Measurements from ENCODE around the gene TSPYL6.

Gene TSPYL6

GRCh38 chr2:54258166-54258565 is 2.1 kb upstream of the TSPYL6 start:
- DNase-seq (ENCODE audit: low read depth in 3 of 3): no peak

GRCh38 chr2:54255230-54256090 is 569 bp downstream of the TSPYL6 start:
- no peak for DNase-seq (ENCODE audit: low read depth in 3 of 3)

DNA sequence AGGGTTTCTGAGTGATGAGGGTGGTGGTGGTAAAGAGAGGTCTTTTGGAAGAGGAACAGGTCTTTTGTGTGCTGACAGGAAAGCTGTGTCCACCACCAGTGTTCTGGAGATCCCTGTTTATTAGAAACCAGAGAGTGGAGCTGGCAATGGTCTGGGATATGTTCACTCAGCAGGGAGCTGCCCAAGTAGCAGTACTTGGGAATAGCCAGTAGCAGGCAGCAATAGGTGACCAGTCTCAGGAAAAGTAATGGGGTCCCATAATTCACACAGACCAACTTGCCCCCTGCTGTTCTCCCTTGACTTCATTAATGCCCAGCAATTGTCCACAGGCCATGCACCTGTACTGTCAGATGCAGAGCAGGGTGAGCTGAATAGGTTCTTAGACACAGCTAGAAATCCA is 1.8 kb downstream of the TSPYL6 start:
- DNase-seq (ENCODE audit: low read depth in 3 of 3): no peak

DNA sequence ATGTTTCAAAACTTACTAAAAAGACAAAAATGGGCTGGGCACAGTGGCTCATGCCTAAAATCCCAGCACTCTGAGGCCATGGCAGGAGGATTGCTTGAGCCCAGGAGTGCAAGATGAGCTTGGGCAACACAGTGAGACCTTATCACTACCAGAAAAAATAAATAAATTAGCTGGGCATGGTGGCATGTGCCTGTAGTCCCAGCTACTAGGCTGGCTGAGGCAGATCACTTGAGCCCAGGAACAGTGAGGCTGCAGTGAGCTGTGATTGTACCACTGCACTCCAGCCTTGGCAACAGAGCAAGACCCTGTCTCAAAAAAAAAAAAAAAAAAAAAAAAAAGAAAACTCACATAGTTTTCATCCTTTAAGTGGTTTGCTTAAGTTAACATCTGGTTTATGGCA is 6.4 kb downstream of the TSPYL6 start:
- no peak for DNase-seq (ENCODE audit: low read depth in 3 of 3)

DNA sequence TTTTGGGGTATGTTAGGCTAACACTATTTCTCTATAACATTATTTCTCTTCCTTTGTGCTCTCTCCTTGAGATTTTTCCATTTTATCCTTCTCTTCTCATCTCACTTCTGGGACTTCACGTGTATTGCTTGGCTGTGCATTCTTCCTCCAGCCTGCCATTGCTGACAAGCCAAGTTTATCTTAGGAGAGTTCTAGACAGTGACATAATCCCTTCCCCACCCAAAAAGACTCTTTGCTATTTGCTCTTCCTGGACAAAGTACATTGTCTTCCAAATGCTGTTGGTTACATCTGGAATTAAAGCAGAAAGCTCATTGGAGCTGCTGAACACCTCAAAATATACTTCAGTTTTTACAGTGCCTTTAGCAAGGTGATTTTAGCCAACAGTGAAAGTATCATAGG is 8.9 kb downstream of the TSPYL6 start:
- DNase-seq (ENCODE audit: low read depth in 3 of 3): no peak

DNA sequence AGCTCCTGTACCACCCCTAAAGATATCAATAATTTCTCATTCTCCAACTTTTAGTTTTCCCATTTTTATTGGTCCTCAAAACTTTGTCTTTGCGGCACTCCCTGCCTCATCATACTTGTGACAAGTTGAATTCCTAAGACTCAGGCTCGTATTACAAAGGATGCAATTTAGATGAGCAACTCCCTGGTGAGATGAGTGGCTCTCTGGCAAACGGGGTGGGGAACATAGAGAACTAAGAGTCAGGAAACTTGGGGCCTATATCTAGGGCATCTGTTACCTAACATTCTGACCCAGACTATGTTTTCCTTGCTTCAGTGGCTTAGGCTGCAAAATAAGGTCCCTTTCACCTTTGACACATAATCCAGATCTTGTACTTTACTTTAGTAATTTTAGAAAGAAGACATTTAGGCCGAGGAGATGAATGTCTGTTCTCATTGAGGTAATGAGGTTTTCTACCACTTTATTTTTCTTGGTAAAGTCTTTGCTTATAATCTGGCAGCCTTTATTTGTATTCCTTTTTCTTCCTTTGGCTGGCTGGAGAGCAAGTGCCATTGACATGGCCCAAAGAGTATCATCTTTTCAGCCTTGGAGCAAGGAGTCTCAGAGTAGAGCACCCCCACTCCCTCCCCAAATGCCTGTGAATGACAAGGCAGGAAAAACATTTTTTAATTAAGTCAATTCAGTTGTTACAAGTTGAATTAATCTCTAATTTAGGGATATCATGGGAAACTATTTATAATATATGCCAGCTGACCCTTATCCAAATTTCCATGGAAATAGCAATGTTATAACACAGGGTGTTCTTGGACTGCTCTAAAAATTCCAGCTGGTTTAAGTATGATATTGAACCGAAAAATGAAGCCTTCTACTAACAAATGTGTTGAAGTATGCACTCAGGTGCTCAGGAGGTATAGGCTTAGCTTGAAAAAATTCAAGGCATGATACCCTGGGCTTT is 15.2 kb downstream of the TSPYL6 start:
- DNase-seq (ENCODE audit: low read depth in 3 of 3): no peak

DNA sequence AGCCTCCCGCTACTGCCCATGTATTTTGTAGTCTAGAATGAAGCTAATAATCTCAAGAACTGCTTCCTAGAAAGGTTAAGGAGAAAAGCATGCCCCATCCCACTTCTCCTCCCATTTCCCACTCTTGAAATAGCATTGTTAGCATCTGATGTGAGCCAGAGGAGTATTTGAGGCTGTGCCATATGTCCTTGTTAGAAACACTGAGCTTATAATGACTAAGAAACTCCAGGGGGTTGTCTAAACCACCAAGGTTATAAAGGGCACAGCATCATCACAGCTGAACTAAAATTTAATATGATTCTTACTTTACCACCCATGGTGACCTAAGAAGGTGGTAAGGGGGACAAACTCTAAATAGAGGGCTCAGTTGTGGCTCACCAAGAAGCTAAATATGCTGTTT is 16.6 kb downstream of the TSPYL6 start:
- DNase-seq (ENCODE audit: low read depth in 3 of 3): no peak

DNA sequence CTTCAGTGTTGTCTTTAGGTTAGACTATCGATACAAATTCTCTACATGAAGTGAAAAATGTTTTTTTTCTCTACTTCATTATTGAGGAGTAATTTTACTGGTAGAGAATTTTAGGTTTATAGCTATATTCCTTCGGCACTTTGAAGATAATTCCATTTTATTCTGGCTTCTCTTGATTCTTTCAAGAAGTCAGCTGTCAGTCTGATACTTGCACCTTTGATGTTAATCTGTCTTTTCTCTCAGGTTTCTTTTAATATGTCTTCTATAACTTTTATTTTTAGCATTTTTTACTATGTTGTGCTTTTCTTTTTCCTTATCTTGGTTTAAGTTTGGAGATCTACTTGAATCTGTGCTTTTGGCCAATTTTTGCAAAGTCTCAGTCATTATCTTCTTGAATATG is 18.6 kb downstream of the TSPYL6 start:
- DNase-seq (ENCODE audit: low read depth in 3 of 3): no peak

GRCh38 chr2:54233832-54234649 is 22.0 kb downstream of the TSPYL6 start:
- DNase-seq (ENCODE audit: low read depth in 3 of 3): no peak

DNA sequence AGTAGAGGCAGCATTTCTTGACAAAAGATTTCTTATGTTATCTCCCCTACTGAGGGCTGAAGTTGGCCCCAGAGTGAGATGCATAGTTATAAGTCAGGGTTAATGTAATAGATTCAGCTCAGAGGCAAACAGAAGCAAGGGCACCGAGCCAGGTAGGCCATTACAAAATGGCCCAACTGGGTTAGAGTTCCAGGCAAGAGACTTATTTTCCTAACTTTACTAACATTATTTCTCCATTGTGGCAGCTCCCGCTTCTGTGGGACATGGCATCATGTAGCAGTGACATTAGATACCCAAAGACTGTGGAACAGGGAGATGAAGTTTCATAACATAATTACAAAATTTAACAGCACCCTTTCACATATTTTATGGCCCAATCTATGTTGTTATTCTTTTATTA is 27.1 kb downstream of the TSPYL6 start:
- DNase-seq (ENCODE audit: low read depth in 3 of 3): no peak

GRCh38 chr2:54227798-54228197 is 28.2 kb downstream of the TSPYL6 start:
- no peak for DNase-seq (ENCODE audit: low read depth in 3 of 3)

- DNase-seq (ENCODE audit: low read depth in 3 of 3): no peak
These were observed 29.8 kb downstream of the TSPYL6 start for GRCh38 chr2:54226260-54226659.

DNA sequence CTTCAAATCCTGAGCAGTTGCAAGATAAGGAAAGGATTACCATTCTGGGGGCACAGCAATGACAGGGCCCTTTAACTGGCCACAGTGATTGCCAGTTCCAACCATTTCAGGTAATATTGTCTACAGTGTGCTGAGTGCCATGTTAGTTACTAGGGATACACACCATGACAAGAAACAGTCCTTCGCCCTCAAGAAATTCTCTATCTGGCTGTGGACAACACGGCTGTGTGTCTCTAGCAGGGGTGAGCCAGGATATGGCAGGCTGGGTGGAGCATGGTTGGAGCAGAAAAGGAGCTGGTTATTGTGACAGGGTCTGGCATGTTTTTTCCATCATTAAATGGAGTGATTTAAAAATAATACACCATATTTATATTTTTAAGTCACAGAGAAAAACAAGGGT is 31.0 kb downstream of the TSPYL6 start:
- no peak for DNase-seq (ENCODE audit: low read depth in 3 of 3)

DNA sequence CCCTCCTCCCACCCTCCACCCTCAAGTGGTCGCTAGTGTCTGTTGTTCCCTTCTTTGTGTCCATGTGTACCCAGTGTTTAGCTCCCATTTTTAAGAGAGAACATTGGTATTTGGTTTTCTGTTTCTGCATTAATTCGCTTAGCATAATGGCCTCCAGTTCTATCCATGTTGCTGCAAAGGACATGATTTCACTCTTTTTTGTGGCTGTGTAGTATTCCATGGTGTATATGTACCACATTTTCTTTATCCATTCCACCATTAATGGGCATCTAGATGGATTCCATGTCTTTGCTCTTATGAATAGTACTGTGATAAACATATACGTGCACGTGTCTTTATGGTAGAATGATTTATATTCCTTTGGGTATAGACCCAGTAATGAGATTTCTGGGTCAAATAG is 42.9 kb downstream of the TSPYL6 start:
- DNase-seq (ENCODE audit: low read depth in 3 of 3): no peak

DNA sequence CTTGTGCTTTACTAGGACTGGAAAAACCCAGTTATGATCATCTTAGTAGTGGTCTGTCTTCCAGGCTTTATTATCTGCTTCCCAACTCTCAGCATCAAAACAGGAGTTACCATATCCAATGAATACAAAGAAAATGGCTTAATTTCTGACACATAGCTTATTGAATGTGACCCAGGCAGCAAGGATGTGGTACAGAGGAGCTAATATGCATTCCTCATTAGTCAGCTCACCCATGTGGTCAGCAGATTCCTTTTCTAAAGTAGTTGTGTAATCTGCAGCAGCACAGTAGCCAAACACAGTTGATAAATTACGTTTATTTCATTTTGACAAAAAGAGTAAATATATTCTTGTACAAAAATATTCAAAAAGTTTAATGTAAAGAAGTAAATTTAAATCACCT is 43.6 kb downstream of the TSPYL6 start:
- no peak for DNase-seq (ENCODE audit: low read depth in 3 of 3)

GRCh38 chr2:54209379-54209778 is 46.6 kb downstream of the TSPYL6 start:
- DNase-seq (ENCODE audit: low read depth in 3 of 3): no peak

- no peak for DNase-seq (ENCODE audit: low read depth in 3 of 3)
These were observed 47.4 kb downstream of the TSPYL6 start for GRCh38 chr2:54208364-54209240.

GRCh38 chr2:54207666-54208195 is 48.3 kb downstream of the TSPYL6 start:
- no peak for DNase-seq (ENCODE audit: low read depth in 3 of 3)

DNA sequence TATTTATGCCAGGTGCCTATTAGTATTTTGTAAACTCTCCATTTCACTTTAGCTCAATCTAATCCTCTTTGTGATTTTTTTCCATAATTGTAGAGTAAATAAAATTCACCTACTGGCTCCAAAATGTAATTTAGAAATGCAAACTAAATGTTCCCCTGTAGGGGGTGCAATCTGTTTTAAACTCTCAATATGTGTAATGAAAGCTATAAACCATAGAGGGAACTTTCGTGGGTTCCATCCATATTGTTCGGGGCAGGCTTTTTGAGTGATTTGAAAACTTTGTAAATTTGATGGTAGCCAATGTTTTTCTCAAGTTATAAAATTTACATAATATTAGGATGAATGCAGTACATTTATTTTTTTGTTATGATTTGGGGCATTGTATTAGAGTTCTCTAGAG is 49.4 kb downstream of the TSPYL6 start:
- no peak for DNase-seq (ENCODE audit: low read depth in 3 of 3)

- no peak for DNase-seq (ENCODE audit: low read depth in 3 of 3)
These were observed 51.6 kb downstream of the TSPYL6 start for GRCh38 chr2:54204476-54204875.

All from stimulated activated CD4-positive, alpha-beta T cell treated with anti-CD3 and anti-CD28 coated beads, TNF-alpha, amount 100 ng/mL, for 4 hours (primary cell).